Stomach (tissue), 9 donors: Measurements from ENCODE around the gene ZNF518B. TPM values are rescaled to one million over a fixed set of nuclear protein-coding genes. Genes with fewer than 3 reads are reported as not detected.

ENCODE experiments used
- DNase-seq, 2 donors: peaks; one replicate each; pipeline versions ENCODE4 v3.0.0 to v3.0.0-alpha.2; 2013 to 2019
- H3K27ac ChIP-seq, 5 donors: fragments of 200-600 bp in 4 of 5; sonication (generic) in 4 of 5; one replicate each; pipeline ENCODE4 v1.5.1; 2013 to 2019; ENCODE audit warnings: mild to moderate bottlenecking in 1 of 5, moderate library complexity in 1 of 5
- H3K27me3 ChIP-seq, 3 donors: fragments of 200-600 bp; sonication (generic); one replicate each; pipeline ENCODE4 v1.5.1; 2017 to 2019; ENCODE audit warnings: mixed run types in 1 of 3
- H3K36me3 ChIP-seq, 4 donors: fragments of 200-600 bp; sonication (generic); 1 replicate in 3 of 4; 2 replicates in 1 of 4; pipeline ENCODE4 v1.5.1; 2016 to 2019
- H3K4me1 ChIP-seq, 4 donors: fragments of 200-600 bp; sonication (generic); one replicate each; pipeline ENCODE4 v1.5.1; 2016 to 2019
- H3K4me3 ChIP-seq, 4 donors: fragments of 200-600 bp; sonication (generic) in 3 of 4; one replicate each; pipeline ENCODE4 v1.5.1; 2016 to 2019; ENCODE audit warnings: mild to moderate bottlenecking in 1 of 4
- H3K9me3 ChIP-seq, 4 donors: fragments of 200-600 bp; sonication (generic); one replicate each; pipeline ENCODE4 v1.5.1; 2016 to 2019
- CTCF ChIP-seq, 7 experiments: fragments of 450-650 bp in 4 of 7; fragments of 200-600 bp in 3 of 7; sonication (generic) in 3 of 7; IDR thresholded peaks; one replicate each; pipeline ENCODE4 v1.5.1; 2016 to 2019; ENCODE audit warnings: antibody characterized with exemption in 7 of 7, control low read depth in 2 of 7, mild to moderate bottlenecking in 1 of 7
- EP300 ChIP-seq: sonication (generic); formaldehyde crosslinking; IDR thresholded peaks from one replicate; pipeline ENCODE4 v1.6.1; 2017; ENCODE audit warnings: antibody characterized with exemption
- POLR2A ChIP-seq, 4 donors: fragments of 450-650 bp; IDR thresholded peaks; one replicate each; pipeline ENCODE4 v1.6.1; 2016; ENCODE audit warnings: antibody characterized with exemption in 4 of 4, control low read depth in 2 of 4, mild to moderate bottlenecking in 1 of 4, moderate library complexity in 1 of 4
- POLR2AphosphoS5 ChIP-seq, 3 donors: sonication (generic); formaldehyde crosslinking; IDR thresholded peaks; one replicate each; pipeline ENCODE4 v1.6.1; 2016; ENCODE audit warnings: antibody characterized with exemption in 3 of 3
- WGBS, 5 donors: extraction: QIAGEN DNeasy Blood & Tissue Kit in 3 of 5; methylation state at CpG; one replicate each; pipeline versions ENCODE4 v1.1.5 to v1.1.7; 2013 to 2018; 5-methylcytosine and 5-hydroxymethylcytosine counted together
- intact Hi-C: fragments of 100-400 bp; cut with DNase I; formaldehyde crosslinking; loops from one replicate; pipeline ENCODE4 v1.15.1; 2023; ENCODE audit warnings: low total_unique reads
- polyA plus RNA-seq, 3 donors: library from polyadenylated mRNA; stranded (reverse); fragments of 200-250 nt; gene quantifications; one replicate each; pipeline ENCODE4 v1.2.3, GENCODE V29; 2013
- total RNA-seq, 5 donors: library from RNA; depleted of rRNA; stranded (reverse); fragments of >200 nt; gene quantifications; one replicate each; pipeline versions ENCODE4 v1.1.0 to v1.2.3, GENCODE V29; 2014 to 2016
- donor health status: healthy with polysubstance abuse.
- donor health status: Bipolar disorder and iron deficiency.
- donor health status: healthy.

The ZNF518B gene
- total and polyA plus RNA-seq, 8 donors = 3.5 to 40.6 (median 8.3) TPM

- no peaks in the 10 kb centered on the region for H3K9me3 ChIP-seq
- WGBS, 5 donors = 87 to 95% (median 91%) methylated on average over 5 of the region's 5 CpGs
Measured at GRCh38 chr4:10480616-10481015, 23.4 kb upstream of the ZNF518B start.

DNA sequence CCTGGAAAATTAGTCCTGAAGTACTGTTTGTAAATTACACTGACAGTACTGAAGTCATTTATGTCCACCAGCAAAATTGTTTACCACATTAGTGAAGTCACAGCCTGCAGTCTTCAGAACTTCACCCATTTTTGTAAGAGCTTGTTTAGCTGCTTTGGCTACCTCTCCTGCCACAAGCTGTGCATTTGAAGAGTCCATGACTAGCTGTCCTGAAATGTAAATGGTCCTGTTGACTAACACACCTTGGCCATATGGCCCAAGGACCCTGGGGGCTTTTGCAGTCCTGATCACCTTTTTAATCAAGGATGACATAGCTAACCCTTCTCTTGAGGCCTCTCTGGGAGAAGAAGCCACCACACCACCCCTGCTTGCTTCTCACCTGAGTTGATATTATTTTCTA lies 21.4 kb upstream of the ZNF518B start:
- Histone ChIP-seq H3K9me3 (no peaks in the 10 kb centered on the region), H3K27me3 (no peaks in the 10 kb centered on the region), H3K36me3 (no peaks in the 10 kb centered on the region), H3K27ac (no peak overlapping the region), H3K4me3 (no peak overlapping the region), H3K4me1 (no peaks in the 10 kb centered on the region)
- intact Hi-C loops = no loop called here
- no peak for DNase-seq
- no peak for TF ChIP-seq CTCF (IDR thresholded peaks at IDR 0.05)
- no peak for TF ChIP-seq POLR2AphosphoS5 (IDR thresholded peaks at IDR 0.05)
- no peak for TF ChIP-seq POLR2A (IDR thresholded peaks at IDR 0.05)
- no peak for TF ChIP-seq EP300

More at GRCh38 chr4:10480616-10481015, 23.4 kb upstream of the ZNF518B start:
- Histone ChIP-seq H3K4me3 (no peak overlapping the region), H3K27me3 (no peaks in the 10 kb centered on the region), H3K27ac (no peak overlapping the region), H3K4me1 (no peaks in the 10 kb centered on the region), H3K36me3 (no peaks in the 10 kb centered on the region)
- TF ChIP-seq CTCF (IDR thresholded peaks at IDR 0.05) = no peak
- no peak for TF ChIP-seq POLR2A (IDR thresholded peaks at IDR 0.05)
- TF ChIP-seq EP300 = no peak
- TF ChIP-seq POLR2AphosphoS5 (IDR thresholded peaks at IDR 0.05) = no peak
- intact Hi-C loops = no loop called here
- no peak for DNase-seq

GRCh38 chr4:10470505-10470904 lies 13.3 kb upstream of the ZNF518B start:
- H3K4me3 ChIP-seq = no peak overlapping the region
- intact Hi-C loops = no loop called here
- no peaks in the 10 kb centered on the region for H3K9me3 ChIP-seq
- TF ChIP-seq CTCF (IDR thresholded peaks at IDR 0.05) (no peak), POLR2AphosphoS5 (IDR thresholded peaks at IDR 0.05) (no peak), POLR2A (IDR thresholded peaks at IDR 0.05) (no peak), EP300 (no peak)
- WGBS, 5 donors = 81 to 86% (median 85%) methylated on average over 5 of the region's 5 CpGs
- no peaks in the 10 kb centered on the region for H3K4me1 ChIP-seq
- no peak overlapping the region for H3K27ac ChIP-seq
- no peaks in the 10 kb centered on the region for H3K27me3 ChIP-seq
- no peak for DNase-seq
- no peaks in the 10 kb centered on the region for H3K36me3 ChIP-seq

GRCh38 chr4:10466161-10466560 lies 8.9 kb upstream of the ZNF518B start:
- intact Hi-C loops = no loop called here
- Histone ChIP-seq H3K9me3 (peaks cover 0 to 12% (median 2%) of the 10 kb centered on the region in 4 donors), H3K4me1 (peaks cover 3 to 8% (median 7%) of the 10 kb centered on the region in 4 donors), H3K27me3 (peaks cover 8 to 33% (median 11%) of the 10 kb centered on the region in 3 donors), H3K4me3 (no peak overlapping the region), H3K36me3 (no peaks in the 10 kb centered on the region), H3K27ac (no peak overlapping the region)
- TF ChIP-seq CTCF (IDR thresholded peaks at IDR 0.05) (no peak), POLR2A (IDR thresholded peaks at IDR 0.05) (no peak), POLR2AphosphoS5 (IDR thresholded peaks at IDR 0.05) (no peak), EP300 (no peak)
- WGBS, 5 donors = 83 to 94% (median 86%) methylated on average over 5 of the region's 5 CpGs
- no peak for DNase-seq
